Activated gamma-delta T cell treated with Interleukin-2 at 50 U/mL for 16 hours (primary cell): ENCODE data around the gene JAK2.
A peak's percentile ranks its signal among the peaks of the same experiment; 100 is the strongest.
"Not testable (repeated sequence)": the region's sequence is repeated elsewhere in the genome, so short reads cannot be mapped to it uniquely, and the experiment has no call there.

ENCODE experiments used
- DNase-seq: peaks from one replicate; pipeline ENCODE4 v3.0.0-alpha.2; 2020

JAK2 gene

DNA sequence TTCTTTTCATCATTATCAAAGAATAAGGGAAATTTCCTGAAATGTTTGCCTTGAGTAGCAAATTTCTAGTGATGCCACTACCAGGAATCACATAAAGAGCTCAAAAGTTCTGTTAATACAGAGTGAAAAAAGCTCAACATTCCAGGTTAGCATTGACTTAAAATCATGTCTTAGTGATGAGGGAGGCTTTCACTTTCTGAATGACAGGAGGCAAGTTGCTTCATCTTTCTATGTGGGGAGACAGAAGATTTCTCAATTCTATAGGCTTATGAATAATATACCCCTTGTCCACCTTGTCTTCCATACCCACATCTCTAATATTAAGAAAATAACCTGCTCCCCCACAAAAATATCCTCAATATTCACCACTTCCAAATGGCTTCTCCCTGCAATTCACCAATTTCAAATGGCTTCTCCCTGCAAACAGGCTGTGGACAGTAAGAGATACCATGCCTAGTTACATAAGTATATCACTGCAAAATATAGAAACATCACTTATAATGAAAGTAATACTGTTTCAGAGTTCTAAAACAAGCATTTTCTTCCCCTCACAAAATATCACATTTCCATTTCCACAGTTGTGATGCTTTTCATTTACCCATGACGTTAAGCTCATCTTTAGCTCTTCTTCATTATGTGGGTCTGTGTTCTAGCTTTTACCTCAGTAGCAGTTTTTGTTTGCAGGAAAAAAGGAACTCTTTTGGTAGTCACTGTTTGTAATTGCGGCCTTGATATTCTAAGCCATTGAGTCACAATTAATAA lies 2.2 kb upstream of the JAK2 start:
- no peak for DNase-seq

DNA sequence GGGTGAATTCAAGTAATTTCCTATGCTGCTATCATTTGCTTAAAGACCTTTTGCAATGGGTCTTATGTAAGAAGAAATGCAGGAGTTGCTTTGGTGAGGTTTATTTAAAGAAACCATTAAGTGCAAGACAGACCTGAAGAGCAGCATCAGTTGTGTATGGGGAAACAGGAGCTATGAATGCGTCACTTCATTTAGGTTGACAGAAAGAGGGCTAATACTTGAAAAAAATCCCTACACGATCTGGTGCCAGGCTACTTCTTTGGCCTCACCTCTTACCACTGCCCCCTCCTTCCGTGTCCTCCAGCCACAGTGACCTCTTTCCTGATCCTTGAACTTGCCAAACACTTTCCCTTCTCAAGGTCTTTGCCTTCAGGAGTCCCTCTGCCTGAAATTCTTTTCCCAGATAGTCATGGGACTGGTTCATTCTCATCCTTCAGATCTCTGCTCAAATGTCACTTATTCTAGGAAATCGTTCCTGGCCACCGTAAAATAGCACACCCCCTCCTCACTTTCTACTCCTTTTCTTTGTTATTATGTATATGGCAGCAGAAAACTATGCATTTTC lies 1.4 kb upstream of the JAK2 start:
- DNase-seq = no peak

GRCh38 chr9:4984171-4984620 lies 876 bp upstream of the JAK2 start:
- no peak for DNase-seq

- peak; percentile 9 for DNase-seq
Measured at GRCh38 chr9:4985386-4986266, 554 bp downstream of the JAK2 start.

DNA sequence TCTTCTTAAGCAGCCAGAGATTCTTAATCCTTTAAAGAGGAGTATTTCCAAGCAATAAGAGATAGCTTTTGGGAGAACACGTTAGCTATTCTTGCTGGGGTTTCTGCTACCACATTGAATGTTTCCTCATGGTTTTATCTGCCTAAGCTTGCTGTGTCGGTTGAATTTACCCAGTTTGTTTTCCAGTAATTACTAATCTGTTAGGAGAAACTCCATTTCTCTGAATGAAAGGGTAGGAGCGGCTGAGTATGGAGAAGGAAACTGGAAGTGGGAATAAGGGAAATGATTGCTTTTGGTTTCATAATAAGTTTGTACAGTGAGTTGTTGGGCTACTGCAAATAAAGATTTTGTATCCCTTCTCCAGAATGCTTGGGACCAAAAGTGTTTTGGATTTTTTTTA lies 1.2 kb downstream of the JAK2 start:
- no peak for DNase-seq

DNA sequence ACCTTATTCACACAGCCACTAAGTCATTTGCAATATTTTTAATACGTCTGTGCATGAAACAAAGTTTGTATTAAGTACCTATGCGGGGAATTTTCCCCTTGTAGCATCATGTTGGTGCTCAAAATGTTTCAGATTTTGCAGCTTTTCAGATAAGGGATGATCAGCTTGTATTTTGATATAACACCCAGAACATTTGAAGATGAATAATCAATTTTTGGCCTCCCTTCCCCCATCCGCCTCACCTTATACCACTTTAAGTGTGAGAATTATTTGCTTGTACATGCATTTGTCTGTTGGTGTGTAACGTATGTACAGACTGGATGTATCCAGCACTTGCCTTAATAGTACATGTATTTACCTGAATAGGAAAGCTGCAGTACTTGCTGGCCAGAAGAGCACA lies 1.7 kb downstream of the JAK2 start:
- DNase-seq = no peak

DNA sequence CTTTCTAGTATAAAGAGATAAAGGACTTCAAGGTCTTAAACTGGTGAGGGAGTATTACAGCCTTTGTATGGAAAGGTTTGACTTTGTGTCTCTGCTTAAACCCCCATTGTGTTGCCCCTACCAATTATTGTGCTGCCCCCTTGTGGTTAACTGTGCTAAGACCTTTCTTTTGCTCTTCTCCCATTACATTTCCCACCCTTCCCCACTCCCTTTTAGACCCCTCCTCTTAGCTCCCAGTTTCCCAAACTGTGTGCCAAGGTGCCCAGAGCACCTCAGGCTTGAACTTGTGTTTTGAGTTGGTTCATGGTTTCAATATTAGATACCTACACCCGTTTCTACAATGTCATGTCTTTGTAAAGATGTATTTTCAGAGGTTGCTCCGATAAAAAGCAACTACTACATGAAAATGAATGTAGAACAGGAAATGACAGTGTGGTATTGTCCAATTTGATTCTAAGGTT lies 2.9 kb downstream of the JAK2 start:
- peak; percentile 62 for DNase-seq

DNA sequence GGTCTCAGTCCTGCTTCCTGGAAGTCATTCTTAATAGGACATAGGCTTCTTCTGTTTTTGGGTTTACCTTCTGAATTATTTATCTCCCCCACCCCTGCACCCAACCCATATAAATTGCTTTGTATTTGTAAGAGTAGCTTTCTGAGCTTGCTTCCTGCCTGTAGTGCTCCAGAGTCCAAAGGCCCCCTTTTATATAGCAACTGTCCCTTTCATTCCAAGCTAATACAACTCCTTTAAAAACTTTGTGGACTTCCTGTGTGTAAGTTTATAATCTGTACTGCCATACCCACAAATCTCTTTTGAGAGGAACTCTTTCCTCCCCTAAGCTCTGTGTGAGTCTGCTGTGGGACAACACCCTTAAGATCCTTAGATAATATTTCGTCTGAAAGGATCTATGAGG lies 7.8 kb downstream of the JAK2 start:
- DNase-seq = no peak

GRCh38 chr9:4994166-4994890 lies 9.3 kb downstream of the JAK2 start:
- no peak for DNase-seq

DNA sequence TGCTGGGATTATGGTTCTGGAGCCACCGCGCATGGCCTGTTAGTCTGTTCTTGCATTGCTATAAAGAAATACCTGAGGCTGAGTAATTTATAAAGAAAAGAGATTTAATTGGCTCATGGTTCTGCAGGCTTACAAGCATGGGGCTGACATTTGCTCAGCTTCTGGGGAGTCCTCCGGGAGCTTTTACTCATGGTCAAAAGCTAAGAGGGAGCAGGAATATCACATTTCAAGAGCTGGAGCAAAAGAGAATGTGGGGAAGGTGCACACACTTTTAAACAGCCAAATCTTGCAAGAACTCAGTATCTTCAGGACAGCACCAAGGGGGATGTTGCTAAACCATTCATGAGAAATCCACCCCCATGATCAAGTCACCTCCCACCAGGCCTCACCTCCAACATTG lies 12.1 kb downstream of the JAK2 start:
- DNase-seq = no peak

- DNase-seq = no peak
Measured at GRCh38 chr9:4997631-4998030, 12.6 kb downstream of the JAK2 start.

DNA sequence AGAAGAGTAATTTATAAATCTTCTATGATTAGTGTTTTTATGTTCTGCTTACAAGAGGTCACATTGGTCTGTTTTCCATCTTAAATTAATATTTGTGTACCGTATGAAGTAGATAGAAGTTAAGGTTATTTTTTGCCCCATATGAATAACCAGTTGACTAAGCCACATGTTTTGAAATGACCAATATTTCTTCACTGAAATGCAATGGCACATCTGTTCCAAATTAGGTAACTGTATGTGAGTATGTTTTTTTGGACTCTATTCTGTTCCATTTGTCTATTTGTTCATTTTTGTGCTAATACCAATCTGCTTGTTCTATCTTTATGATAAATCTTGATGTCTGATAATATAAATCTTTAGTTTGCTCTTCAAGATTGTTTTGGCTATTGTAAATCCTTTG lies 17.7 kb downstream of the JAK2 start:
- no peak for DNase-seq

- DNase-seq = no peak
Measured at GRCh38 chr9:5004481-5004880, 19.4 kb downstream of the JAK2 start.

GRCh38 chr9:5008202-5008601 lies 23.1 kb downstream of the JAK2 start:
- no peak for DNase-seq

DNA sequence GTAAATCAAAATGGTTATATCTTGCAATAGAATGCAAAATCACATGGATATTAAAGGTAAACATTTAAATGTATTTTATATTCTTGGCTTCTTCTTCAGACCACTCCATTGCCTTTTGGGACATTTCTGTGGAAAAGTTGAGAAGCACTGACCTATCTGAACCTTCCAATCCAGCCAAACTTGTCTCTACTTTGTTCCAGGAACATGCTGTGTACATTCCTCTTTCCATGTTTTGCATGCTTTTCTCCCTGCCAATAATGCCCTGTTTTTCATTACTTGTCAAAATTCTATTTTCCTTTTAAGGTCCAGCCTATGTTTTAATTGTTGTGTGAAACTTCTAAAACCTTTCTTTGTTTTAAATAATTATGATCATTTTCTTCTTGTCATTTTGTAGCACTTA lies 28.3 kb downstream of the JAK2 start:
- no peak for DNase-seq

GRCh38 chr9:5015934-5016333 lies 30.9 kb downstream of the JAK2 start:
- DNase-seq = no peak

DNA sequence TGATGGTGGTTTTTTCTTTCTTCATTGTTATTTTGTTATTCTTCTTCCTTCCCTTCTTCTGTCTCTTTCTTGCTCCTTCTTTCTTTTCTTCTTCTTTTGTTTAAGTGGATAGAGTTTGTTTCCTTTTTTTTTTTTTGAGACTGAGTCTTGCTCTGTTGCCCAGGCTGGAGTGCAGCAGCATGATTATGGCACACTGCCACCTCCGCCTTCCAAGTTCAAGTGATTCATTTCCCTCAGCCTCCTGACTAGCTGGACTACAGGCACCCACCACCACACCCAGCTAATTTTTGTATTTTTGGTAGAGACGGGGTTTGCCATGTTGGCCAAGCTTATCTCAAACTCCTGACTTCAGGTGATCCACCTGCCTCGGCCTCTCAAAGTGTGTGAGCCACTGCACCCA lies 40.3 kb downstream of the JAK2 start:
- no peak for DNase-seq

GRCh38 chr9:5031941-5032340 lies 46.9 kb downstream of the JAK2 start:
- DNase-seq = not testable (repeated sequence)

- no peak for DNase-seq
Measured at GRCh38 chr9:5040730-5041389, 55.8 kb downstream of the JAK2 start.

DNA sequence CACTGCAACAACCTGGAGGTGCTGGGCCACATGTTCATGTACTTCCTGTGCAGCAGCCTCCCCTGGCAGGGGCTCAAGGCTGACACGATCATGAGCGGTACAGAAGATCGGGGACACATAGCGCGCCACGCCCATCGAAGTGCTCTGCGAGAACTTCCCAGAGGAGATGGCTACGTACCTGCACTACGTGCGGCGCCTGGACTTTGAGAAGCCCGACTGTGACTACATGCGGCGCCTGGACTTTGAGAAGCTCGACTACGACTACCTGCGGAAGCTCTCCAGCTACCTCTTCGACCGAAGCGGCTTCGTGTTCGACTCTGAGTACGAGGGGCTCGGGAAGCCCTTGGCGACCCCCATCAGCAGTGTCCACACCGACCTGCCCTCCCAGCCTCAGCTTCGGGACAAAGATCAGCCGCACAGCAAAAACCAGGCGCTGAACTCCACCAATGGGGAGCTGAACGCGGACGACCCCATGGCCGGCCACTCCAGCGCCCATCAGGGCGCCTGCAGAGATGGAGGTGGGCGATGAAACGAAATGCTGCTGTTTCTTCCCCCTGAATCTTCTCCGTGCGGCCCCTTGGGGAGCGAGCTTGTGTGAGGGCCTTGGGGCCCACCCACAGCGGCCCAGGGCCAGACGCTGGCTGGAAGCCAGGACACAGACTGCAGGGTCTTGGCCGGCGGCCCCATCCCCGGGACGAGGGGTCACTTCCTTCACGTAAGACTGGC lies 56.5 kb downstream of the JAK2 start:
- DNase-seq = no peak

DNA sequence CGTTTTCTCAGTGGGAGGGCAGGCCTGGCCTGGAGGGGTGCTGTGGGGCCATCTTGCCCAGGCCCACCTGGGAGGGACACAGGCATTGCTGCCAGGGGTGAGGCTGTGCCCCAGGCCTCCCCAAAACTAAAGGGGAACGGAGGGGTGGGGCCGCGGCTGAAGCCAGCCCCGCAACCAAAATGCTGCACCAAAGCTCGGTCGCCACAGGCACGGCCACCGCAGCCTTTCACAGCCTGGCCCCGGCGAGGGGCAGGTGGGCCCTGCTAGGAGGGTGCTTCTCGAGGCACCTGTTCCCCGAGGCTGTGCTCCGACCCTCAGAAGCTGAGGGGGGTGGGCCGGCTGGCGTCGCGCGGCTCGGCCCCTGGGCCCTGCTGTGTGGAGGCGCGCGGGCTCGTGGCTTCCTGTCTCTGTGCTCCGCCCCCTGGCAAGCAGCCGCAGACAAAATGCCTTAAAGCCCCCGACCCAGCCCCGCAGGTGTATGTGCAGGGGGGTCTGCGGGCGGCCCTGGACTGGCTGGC lies 57.6 kb downstream of the JAK2 start:
- no peak for DNase-seq

DNA sequence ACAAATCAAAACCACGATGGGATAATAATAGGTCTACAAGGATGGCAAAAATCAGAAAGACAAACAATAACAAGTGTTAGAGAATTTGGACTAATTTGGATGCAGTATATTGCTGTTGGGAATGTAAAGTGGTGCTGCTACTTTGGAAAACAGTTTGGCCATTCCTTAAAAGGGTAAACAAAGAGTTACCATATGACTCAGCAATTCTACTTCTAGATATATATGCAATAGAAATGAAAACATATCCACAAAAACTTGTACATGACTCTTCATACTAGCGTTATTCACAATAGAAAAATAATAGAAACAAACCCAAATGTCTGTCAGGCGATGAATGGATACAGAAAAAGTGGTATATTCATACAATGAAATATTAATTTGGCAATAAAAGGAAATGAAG lies 58.3 kb downstream of the JAK2 start:
- no peak for DNase-seq
